Measurements from ENCODE around the gene IGSF10. TPM values are rescaled to one million over a fixed set of nuclear protein-coding genes. Genes with fewer than 3 reads are reported as not detected.

The IGSF10 gene
- total RNA-seq, 2 donors from 2014 or later, result 5.2 to 5.7 TPM

GRCh38 chr3:151456065-151456464 lies 4.8 kb downstream of the IGSF10 start:
- no peak for TF ChIP-seq CTCF (IDR thresholded peaks at IDR 0.05)
- Histone ChIP-seq H3K27ac (no peak overlapping the region), H3K4me3 (no peak overlapping the region), H3K36me3 (no peaks in the 10 kb centered on the region), H3K9me3 (no peaks in the 10 kb centered on the region), H3K27me3 (no peaks in the 10 kb centered on the region), H3K4me1 (peaks cover 0 to 4% of the 10 kb centered on the region in 2 donors)
- no peak for DNase-seq (ENCODE audit: low spot score)

- Histone ChIP-seq H3K9me3 (no peaks in the 10 kb centered on the region), H3K36me3 (no peaks in the 10 kb centered on the region), H3K4me1 (no peaks in the 10 kb centered on the region), H3K4me3 (no peak overlapping the region), H3K27me3 (no peaks in the 10 kb centered on the region), H3K27ac (no peak overlapping the region)
- no peak for TF ChIP-seq CTCF (IDR thresholded peaks at IDR 0.05)
- DNase-seq (ENCODE audit: low spot score), result no peak
These were observed 8.0 kb downstream of the IGSF10 start for GRCh38 chr3:151452841-151453240.

- DNase-seq (ENCODE audit: low spot score), result no peak
- Histone ChIP-seq H3K9me3 (no peaks in the 10 kb centered on the region), H3K27me3 (no peaks in the 10 kb centered on the region), H3K4me1 (no peaks in the 10 kb centered on the region), H3K4me3 (no peak overlapping the region), H3K27ac (no peak overlapping the region), H3K36me3 (no peaks in the 10 kb centered on the region)
- TF ChIP-seq CTCF (IDR thresholded peaks at IDR 0.05), result no peak
These were observed 8.5 kb downstream of the IGSF10 start for GRCh38 chr3:151452368-151452767.

- Histone ChIP-seq H3K9me3 (no peaks in the 10 kb centered on the region), H3K27me3 (no peaks in the 10 kb centered on the region), H3K27ac (no peak overlapping the region), H3K4me1 (no peaks in the 10 kb centered on the region), H3K36me3 (no peaks in the 10 kb centered on the region), H3K4me3 (no peak overlapping the region)
- DNase-seq (ENCODE audit: low spot score), result no peak
- TF ChIP-seq CTCF (IDR thresholded peaks at IDR 0.05), result no peak
These were observed 14.9 kb downstream of the IGSF10 start for GRCh38 chr3:151446002-151446340.

- TF ChIP-seq CTCF (IDR thresholded peaks at IDR 0.05), result no peak
- no peaks in the 10 kb centered on the region for H3K36me3 ChIP-seq
- H3K4me1 ChIP-seq, result no peaks in the 10 kb centered on the region
- H3K27ac ChIP-seq, result no peak overlapping the region
- no peaks in the 10 kb centered on the region for H3K27me3 ChIP-seq
- H3K4me3 ChIP-seq, result no peak overlapping the region
- peak; percentile 68 for DNase-seq (ENCODE audit: low spot score)
- no peaks in the 10 kb centered on the region for H3K9me3 ChIP-seq
These were observed 15.4 kb downstream of the IGSF10 start for GRCh38 chr3:151445273-151446001.

- no peak for DNase-seq (ENCODE audit: low spot score)
- no peak overlapping the region for H3K4me3 ChIP-seq
- no peak overlapping the region for H3K27ac ChIP-seq
- H3K27me3 ChIP-seq, result no peaks in the 10 kb centered on the region
- TF ChIP-seq CTCF (IDR thresholded peaks at IDR 0.05), result no peak
- H3K9me3 ChIP-seq, result no peaks in the 10 kb centered on the region
- no peaks in the 10 kb centered on the region for H3K36me3 ChIP-seq
- no peaks in the 10 kb centered on the region for H3K4me1 ChIP-seq
These were observed 17.3 kb downstream of the IGSF10 start for GRCh38 chr3:151443583-151443982.
